Measurements from ENCODE around the gene BCAR3.
"Not testable (repeated sequence)": the region's sequence is repeated elsewhere in the genome, so short reads cannot be mapped to it uniquely, and the experiment has no call there.

BCAR3 gene

DNA sequence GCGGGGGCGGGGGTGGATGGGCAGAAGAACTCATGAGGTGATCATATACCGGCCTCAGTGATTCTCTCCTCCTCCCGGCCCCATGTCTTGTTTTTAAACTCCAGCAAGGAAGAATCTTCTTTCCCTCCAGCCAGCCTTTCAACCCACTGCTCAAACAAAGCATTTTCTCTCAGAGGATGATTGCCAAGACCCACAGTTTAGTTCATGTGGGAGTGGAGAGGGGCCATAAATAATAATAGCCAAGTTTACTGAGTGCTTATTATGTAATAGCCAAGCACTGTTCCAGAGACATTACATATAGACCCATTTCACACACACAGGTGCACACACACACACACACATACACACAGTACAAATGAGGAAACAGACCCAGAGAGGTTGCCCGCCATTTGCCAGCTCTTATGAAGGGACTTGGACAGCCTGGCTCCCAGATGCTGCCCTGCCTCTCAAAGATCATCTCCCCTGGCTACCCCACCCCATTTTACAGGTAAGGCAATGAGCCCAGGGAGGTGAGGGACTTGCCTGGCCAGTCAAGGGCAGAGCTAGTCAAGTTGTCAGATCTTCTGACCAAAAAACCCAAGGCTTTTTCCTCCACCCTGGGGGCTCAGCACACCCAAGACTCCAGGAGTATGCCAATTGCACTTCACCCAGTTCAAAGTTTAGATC is 18.0 kb upstream of the BCAR3 start:
- no peak overlapping the region for H3K4me3 ChIP-seq (ENCODE audit: low read length)
- no peak for TF ChIP-seq ZNF274 (IDR thresholded peaks at IDR 0.05; ENCODE audit: low read depth, low read length)

DNA sequence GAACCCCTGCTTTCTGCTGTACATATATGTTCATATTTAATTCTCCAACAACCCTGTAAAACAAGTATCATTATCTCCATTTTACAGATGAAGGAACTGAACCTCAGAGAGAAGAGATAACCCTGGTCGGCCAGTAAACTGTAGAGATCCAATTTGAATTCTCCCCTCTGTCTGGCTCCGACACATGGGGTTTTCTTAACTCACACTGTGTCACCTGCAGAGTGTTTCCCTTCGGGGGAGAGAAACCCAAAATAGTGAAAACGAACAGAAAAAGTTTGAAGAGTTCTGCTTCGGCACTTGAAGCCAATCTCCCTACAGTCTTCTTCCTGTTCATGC is 17.4 kb upstream of the BCAR3 start:
- H3K4me3 ChIP-seq (ENCODE audit: low read length), result no peak overlapping the region
- TF ChIP-seq ZNF274 (IDR thresholded peaks at IDR 0.05; ENCODE audit: low read depth, low read length), result no peak

DNA sequence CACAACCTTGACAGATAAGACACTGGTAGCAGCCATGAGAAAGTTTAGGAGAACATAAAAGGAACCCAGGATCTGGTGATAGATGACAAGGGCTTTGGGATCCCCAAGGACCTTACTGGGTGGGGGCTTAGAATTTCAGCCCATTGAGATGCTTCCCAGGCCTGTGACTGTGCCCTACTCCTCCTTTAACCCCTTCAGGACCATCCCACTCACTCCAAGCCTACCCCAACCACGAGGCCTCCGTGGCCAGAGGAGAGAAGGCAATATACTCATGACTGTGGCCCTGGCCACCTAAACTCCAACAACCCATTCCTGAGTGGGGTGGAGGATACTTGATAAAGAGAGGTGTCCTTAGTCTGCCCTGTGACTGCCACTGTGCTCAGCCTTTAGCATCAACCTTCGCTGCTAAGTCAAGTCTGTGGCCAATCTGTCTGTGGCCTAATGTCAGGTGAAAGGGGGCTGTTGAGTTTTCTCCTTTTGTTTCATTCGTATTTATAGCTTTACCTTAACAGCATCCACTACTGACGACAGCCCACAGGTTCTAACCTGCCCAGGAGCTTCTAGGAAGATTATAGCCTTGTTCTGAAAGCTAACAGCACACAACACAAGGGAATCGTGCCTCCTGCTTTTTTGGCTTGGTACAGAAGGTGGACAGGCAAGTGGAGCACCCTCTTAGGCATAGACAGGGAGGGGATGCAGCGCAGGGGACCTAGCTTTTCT is 16.9 kb upstream of the BCAR3 start:
- H3K4me3 ChIP-seq (ENCODE audit: low read length), result no peak overlapping the region
- TF ChIP-seq ZNF274 (IDR thresholded peaks at IDR 0.05; ENCODE audit: low read depth, low read length), result no peak

DNA sequence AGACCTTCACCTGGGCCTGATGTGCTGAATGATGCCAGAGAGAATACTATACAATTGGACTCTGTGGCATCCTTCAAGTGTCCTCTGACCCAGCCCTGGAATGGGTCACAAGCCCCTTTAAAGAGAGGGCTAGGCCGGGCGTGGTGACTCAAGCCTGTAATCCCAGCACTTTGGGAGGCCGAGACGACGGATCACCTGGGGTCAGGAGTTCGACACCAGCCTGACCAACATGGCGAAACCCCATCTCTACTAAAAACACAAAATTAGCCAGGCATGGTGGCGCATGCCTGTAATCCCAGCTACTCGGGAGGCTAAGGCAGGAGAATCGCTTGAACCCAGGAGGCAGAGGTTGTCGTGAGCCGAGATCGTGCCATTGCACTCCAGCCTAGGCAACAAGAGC is 15.9 kb upstream of the BCAR3 start:
- not testable (repeated sequence) for H3K4me3 ChIP-seq (ENCODE audit: low read length)

DNA sequence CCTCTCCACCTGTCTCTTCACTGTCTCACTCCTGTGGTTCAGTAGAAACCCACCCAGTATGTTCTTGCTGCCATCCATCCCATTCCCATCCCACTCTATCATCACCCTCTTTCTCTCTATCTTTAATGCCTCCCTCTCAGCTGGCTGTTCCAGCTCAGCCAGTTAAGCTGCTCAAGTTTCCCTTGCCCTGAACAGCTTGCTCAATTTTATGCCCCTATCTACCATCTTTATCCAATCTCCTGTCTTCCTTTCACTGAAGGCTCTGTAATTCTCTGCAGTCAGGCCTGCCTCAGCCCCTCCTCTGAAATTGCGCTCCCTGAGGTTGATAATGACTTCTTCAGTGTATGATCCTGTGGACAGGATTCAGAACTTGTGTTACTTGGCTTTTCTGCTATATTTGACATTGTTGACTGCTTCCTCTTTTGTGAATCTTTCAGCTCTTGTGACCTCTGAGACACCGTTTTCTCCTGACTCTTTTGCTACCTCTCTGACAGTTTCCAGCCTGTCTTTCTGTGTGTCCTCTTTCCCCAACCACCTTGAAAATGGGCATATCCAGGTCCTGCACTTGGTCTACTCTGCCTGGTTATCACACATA is 13.9 kb upstream of the BCAR3 start:
- no peak overlapping the region for H3K4me3 ChIP-seq (ENCODE audit: low read length)
- no peak for TF ChIP-seq ZNF274 (IDR thresholded peaks at IDR 0.05; ENCODE audit: low read depth, low read length)

DNA sequence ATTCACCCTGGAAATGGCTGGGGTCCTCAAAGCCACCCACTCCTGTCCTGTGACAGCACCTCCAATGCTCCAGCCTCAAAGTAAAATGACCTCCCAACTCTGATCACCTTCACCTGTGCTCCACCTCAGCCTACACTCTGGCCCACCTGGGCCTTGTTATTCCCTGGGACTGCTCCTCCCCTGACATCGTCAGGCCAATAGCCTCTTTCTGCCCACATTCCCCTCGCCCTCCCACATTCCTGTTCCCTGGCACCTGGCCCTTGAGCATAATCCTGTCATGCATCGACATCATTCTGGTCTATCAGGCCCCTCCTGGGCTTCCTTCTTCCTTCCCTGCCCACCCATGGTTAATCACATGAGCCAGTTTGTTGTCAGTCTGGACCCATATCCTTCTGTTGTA is 13.2 kb upstream of the BCAR3 start:
- no peak overlapping the region for H3K4me3 ChIP-seq (ENCODE audit: low read length)
- no peak for TF ChIP-seq ZNF274 (IDR thresholded peaks at IDR 0.05; ENCODE audit: low read depth, low read length)

DNA sequence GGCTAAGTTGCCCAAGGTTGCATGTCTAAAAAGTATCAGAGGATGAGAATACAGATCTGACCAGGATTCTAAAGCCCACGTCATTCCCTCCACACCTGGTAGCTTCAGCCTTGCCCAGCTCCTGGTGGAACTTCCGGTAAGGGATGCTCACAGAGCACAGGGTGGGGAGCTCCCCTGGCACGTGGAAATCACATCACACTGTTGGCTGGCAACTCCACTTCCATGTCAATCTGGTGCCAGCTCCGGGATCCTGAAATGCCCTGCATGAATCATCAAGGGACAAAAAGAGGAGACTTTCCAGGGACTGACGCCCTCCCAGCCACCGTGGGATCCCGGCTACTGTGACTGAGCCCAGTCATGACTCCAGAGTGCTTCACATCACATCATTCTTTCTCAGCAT is 12.4 kb upstream of the BCAR3 start:
- H3K4me3 ChIP-seq (ENCODE audit: low read length), result no peak overlapping the region
- no peak for TF ChIP-seq ZNF274 (IDR thresholded peaks at IDR 0.05; ENCODE audit: low read depth, low read length)

DNA sequence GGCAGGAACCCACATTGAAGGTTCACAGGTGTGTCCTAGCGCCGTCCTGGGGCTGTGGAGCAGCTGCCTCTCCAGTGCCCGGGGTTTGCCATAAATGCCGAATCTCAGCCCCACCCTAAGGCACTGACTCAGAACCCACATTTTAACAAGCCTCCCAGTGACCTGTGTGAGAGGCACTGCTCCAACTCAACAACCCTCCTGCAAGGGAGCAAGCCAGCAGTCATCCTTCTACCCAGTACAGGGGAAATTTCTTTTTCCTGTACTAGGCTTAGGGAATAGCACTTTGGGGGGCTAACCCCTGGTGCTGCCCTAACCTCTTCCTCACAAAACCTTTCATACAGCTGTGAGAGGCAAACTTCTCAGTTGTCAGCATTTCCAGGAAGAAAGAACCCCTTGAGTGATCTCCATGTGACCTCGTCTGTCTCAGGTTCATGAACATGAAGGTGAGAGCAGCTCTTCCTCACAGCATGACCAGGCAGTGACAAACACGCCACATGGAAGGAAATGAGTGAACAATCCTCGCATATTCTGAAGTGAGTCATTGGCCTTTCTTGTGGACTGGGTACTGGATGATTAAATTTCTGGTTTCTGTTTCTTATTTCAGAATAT is 11.4 kb upstream of the BCAR3 start:
- no peak overlapping the region for H3K4me3 ChIP-seq (ENCODE audit: low read length)
- no peak for TF ChIP-seq ZNF274 (IDR thresholded peaks at IDR 0.05; ENCODE audit: low read depth, low read length)

DNA sequence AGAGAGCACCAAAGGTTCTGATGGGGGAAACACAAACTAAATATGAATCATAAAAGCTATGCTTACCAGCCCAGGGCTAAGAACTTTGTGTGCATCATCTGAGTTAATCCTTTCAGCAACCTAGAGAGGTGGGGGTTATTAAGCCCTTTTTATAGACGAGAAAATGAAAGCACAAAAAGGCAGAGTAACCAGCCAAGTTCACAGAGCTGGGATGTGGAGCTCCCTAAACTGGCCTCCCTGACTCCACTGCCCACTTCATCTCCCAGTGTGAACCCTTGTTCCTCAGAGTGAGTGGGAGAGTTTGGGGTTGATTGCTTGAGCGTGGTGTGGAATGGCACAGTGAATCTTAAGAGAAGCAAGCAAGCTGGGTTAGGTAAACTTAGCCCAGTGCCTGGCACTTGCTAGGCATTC is 10.8 kb upstream of the BCAR3 start:
- no peak for TF ChIP-seq ZNF274 (IDR thresholded peaks at IDR 0.05; ENCODE audit: low read depth, low read length)
- H3K4me3 ChIP-seq (ENCODE audit: low read length), result no peak overlapping the region

DNA sequence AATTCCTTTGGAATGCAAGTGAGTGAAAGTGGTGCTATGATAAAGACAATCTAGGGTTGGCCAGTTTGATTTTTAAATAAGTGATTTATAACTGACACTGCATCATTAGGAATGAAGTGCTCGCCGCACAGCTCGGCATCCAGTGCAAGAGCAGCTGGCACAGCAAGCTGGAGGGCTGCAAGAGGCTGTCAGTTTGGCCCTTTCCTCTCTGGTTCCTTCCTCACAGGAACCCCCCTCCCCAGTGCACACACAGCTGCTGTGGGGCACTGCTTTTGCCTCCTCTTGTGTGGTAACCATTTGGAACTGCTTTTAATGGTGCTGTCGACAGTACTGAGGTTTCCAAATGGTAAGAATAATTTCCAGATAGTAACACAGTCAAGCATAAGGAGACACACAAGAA is 10.4 kb upstream of the BCAR3 start:
- H3K4me3 ChIP-seq (ENCODE audit: low read length), result no peak overlapping the region
- no peak for TF ChIP-seq ZNF274 (IDR thresholded peaks at IDR 0.05; ENCODE audit: low read depth, low read length)

DNA sequence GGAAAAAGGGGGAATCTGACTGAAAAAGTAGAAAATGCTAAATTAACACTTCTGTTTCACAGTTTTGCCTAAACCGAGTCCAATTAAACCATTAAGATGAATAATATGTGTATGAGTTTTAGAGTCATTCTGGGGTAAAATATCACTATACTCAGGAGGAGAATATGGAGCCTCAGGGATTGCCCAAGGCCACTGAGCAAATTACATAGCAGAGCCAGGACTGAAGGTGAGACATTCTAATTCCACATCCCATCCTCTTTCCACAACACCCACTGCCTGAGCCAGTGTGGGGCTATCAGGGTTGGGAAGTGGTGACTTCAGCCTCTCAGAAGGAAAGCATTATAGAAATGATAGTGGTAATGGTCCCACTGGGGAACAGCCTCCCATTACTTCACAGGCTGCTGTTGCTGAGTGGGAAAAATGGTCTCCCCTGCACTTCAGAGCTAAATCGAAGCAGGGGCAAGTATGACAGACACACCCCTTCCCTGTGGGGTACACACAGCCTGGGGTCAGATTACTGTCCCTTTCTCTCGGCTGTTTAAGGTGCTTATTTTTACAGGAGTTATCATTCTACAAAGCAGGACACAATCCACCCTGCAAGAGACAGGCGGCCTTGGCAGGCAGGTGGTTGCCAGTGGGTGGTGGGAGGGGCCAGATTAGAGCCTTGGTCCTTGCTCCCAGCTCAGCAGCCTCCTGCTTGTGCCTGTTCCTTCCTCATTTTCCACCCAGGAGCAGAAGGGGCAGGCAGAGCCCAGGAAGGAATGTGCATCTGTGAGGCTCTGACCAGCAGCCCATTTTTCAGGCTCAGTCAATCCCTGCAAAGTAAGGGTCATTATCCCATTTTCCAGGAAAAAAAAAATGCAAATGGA is 9.5 kb upstream of the BCAR3 start:
- no peak for TF ChIP-seq ZNF274 (IDR thresholded peaks at IDR 0.05; ENCODE audit: low read depth, low read length)
- no peak overlapping the region for H3K4me3 ChIP-seq (ENCODE audit: low read length)

DNA sequence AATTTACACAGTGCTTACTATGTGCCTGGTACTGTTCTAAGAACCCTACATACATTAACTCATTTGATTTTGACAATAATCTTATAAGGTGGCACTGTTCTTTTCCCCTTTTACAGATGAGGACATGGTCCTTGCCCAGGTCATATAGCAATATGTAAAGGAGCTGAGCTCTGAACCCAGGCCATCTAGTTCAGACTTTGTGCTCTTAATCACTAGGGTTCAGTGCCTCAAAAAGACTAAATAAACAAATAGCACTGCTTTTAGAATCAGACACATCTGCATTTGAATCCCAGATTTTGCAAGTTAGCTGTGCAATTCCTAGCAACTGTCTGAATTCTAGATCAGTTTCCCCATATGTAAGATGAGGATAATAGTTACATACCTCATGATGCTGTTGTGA is 8.7 kb upstream of the BCAR3 start:
- TF ChIP-seq ZNF274 (IDR thresholded peaks at IDR 0.05; ENCODE audit: low read depth, low read length), result no peak
- H3K4me3 ChIP-seq (ENCODE audit: low read length), result no peak overlapping the region

DNA sequence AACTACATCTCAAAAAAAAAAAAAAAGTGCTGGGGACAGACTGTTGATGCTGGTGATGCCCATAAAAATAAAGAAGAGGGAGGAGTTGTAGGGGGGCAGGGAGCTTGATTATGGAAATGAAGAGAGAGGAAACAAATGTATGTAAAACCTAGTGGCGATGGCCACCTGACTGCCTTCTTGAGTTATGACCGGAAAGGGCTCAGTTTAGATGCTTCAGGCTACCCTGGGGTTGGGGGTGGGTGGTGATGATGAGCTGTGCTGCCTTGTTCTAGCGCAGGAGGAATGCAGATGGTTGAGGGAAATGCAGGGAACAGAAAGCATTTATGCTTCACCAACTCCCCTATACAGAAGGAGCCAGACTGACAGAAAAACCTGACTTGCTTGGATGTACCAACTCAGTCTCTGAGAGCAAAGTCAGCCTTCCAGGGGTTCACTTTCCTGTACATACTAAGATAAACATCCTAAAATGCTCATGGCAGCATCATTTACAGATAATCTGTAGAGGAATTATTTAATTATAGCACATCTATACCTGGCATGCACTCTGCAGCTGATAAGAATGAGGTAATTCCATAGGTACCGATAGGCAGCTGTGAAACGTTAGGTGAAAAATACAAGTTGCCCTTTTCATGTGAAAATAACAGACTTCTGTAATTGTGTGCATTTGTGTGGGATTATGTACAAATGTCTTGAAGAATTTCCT is 8.0 kb upstream of the BCAR3 start:
- no peak overlapping the region for H3K4me3 ChIP-seq (ENCODE audit: low read length)
- no peak for TF ChIP-seq ZNF274 (IDR thresholded peaks at IDR 0.05; ENCODE audit: low read depth, low read length)

DNA sequence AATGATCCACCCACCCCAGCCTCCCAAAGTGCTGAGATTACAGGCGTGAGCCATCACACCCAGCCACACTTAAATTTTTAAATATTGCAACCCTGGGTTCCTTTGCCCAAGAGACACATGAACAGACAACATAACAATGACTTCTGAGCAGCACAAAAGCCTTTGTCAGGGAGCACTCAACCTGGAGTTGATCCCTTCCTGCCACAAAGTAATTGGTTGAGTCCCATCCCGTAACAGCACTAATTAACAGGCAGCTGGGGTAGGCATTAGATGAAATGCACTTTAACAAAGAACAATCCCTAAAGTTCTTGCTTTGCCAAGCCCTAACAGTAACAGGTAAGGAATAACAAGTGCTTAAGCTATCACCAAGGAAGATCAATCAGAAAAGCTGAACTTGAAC is 5.9 kb upstream of the BCAR3 start:
- no peak for TF ChIP-seq ZNF274 (IDR thresholded peaks at IDR 0.05; ENCODE audit: low read depth, low read length)
- H3K4me3 ChIP-seq (ENCODE audit: low read length), result no peak overlapping the region

Measured in GM08714 (cell line).